Measurements from ENCODE around the gene MR1.

DNA sequence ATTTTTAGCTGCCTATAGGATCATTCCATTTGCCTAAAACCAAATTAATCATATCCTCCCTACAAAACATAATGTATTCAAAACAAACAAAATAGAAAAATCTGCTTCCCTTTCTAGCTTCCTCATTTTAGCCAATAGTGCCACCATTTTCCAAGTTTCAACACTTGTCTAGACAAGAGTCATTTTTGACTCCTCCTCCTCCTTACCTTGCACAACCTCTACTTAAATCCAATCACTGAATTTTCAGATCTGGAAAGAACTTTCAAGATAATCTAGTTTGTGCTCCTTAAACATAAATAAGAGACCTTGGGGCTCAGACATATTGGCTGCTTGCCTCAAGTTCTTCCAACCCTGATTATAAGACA, 18.6 kb upstream of the MR1 start:
- TF ChIP-seq, protein P1, sequence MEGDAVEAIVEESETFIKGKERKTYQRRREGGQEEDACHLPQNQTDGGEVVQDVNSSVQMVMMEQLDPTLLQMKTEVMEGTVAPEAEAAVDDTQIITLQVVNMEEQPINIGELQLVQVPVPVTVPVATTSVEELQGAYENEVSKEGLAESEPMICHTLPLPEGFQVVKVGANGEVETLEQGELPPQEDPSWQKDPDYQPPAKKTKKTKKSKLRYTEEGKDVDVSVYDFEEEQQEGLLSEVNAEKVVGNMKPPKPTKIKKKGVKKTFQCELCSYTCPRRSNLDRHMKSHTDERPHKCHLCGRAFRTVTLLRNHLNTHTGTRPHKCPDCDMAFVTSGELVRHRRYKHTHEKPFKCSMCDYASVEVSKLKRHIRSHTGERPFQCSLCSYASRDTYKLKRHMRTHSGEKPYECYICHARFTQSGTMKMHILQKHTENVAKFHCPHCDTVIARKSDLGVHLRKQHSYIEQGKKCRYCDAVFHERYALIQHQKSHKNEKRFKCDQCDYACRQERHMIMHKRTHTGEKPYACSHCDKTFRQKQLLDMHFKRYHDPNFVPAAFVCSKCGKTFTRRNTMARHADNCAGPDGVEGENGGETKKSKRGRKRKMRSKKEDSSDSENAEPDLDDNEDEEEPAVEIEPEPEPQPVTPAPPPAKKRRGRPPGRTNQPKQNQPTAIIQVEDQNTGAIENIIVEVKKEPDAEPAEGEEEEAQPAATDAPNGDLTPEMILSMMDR (IDR thresholded peaks at IDR 0.05) = no peak
- TF ChIP-seq POLR2A (IDR thresholded peaks at IDR 0.05) = no peak
